K562 (cell line): Measurements from ENCODE around the gene PTGES3L. TPM values are rescaled to one million over a fixed set of nuclear protein-coding genes. Genes with fewer than 3 reads are reported as not detected.

Source experiments
- ATAC-seq: fragments of 200-7000 bp; cut with Tn5 transposase; 3 replicates; pipeline ENCODE4 v1.9.1; 2020; ENCODE audit warnings: moderate library complexity
- BruUV-seq: library from RNA; stranded (reverse); fragments of 400-500 nt; replicated peaks from 2 replicates; lab custom pipeline; 2021; lab: Mats Ljungman, UMichigan
- CTCF ChIA-PET: fragments of 300-600 bp; formaldehyde crosslinking; extraction: SDS; loops from one replicate; lab custom pipeline; 2021; ENCODE audit warnings: low intra/inter-chr PET ratio; lab: Yijun Ruan, JAX
- POLR2A ChIA-PET: fragments of 300-600, 350-650 bp; sonication (Branson Sonifier 250); formaldehyde crosslinking; extraction: SDS; loops from one replicate; lab custom pipeline; 2021; ENCODE audit warnings: antibody characterized with exemption, inconsistent platforms; lab: Yijun Ruan, JAX
- DNase-seq, 4 experiments: peaks; one replicate each; pipeline versions ENCODE4 v3.0.0 to v3.0.0-alpha.2; 2011 to 2018; ENCODE audit warnings: low spot score in 3 of 4, mixed read lengths in 3 of 4; ENCODE audit errors: extremely low read depth in 1 of 4
- FAIRE-seq: peaks from 2 replicates; lab custom pipeline; 2011; peaks lifted over from hg19 to GRCh38; lab: Jason Lieb, UNC
- H2AFZ ChIP-seq: 2 replicates; pipeline ENCODE4 v1.6.0; 2011; ENCODE audit warnings: low read depth, low read length, control low read depth, inconsistent platforms
- H3K27ac ChIP-seq: fragments of 200-600 bp; 3 replicates; pipeline ENCODE4 v1.8.0; 2011; ENCODE audit warnings: low read depth, mild to moderate bottlenecking, control low read depth, inconsistent platforms, low read length, moderate library complexity, mixed read lengths; ENCODE audit errors: extremely low read depth
- H3K27me3 ChIP-seq, 2 experiments: fragments of 300-600 bp in 1 of 2; 2 replicates in 1 of 2; 3 replicates in 1 of 2; pipeline versions ENCODE4 v1.6.0 to v1.8.0; 2011; ENCODE audit warnings: inconsistent platforms in 2 of 2, low read length in 2 of 2, mild to moderate bottlenecking in 1 of 2, mixed read lengths in 1 of 2, moderate library complexity in 1 of 2; ENCODE audit not compliant: control insufficient read depth in 2 of 2, insufficient read depth in 2 of 2
- H3K36me3 ChIP-seq: fragments of 300-600 bp; 3 replicates; pipeline ENCODE4 v1.8.0; 2011; ENCODE audit warnings: mild to moderate bottlenecking, low read length, inconsistent platforms; ENCODE audit not compliant: control insufficient read depth, insufficient read depth
- H3K4me1 ChIP-seq, 2 experiments: fragments of 200-600 bp in 1 of 2; replicated peaks in 1 of 2; 2 replicates in 1 of 2; 3 replicates in 1 of 2; pipeline versions ENCODE4 v1.5.1 to v1.8.0; 2011; ENCODE audit warnings: inconsistent platforms in 2 of 2, low read length in 2 of 2, mild to moderate bottlenecking in 1 of 2, mixed read lengths in 1 of 2, moderate library complexity in 1 of 2; ENCODE audit not compliant: control insufficient read depth in 2 of 2, insufficient read depth in 2 of 2
- H3K4me2 ChIP-seq: 2 replicates; pipeline ENCODE4 v1.6.1; 2011; ENCODE audit warnings: low read length, control low read depth, inconsistent platforms, mixed read lengths; ENCODE audit not compliant: insufficient read depth
- H3K4me3 ChIP-seq: fragments of 200-600 bp; sonication (generic), shearing (Covaris generic); 2 replicates; pipeline ENCODE4 v1.5.1; 2016; ENCODE audit warnings: control low read depth, inconsistent platforms
- H3K79me2 ChIP-seq: fragments of 200-600 bp; 3 replicates; pipeline ENCODE4 v1.8.0; 2011; ENCODE audit warnings: low read length, inconsistent platforms; ENCODE audit not compliant: control insufficient read depth, insufficient read depth
- H3K9ac ChIP-seq, 2 experiments: 2 replicates each; pipeline versions ENCODE4 v1.6.0 to v1.6.1; 2011; ENCODE audit warnings: low read depth in 2 of 2, low read length in 2 of 2, control low read depth in 1 of 2, inconsistent platforms in 1 of 2, mild to moderate bottlenecking in 1 of 2, mixed read lengths in 1 of 2; ENCODE audit not compliant: insufficient read depth in 1 of 2
- H3K9me1 ChIP-seq: one replicate; pipeline ENCODE4 v1.6.0; 2011; ENCODE audit warnings: inconsistent platforms, mild to moderate bottlenecking, low read length, moderate library complexity; ENCODE audit not compliant: control insufficient read depth, insufficient read depth
- H3K9me3 ChIP-seq: replicated peaks from 2 replicates; pipeline ENCODE4 v1.5.1; 2011; ENCODE audit warnings: low read depth, low read length, inconsistent platforms; ENCODE audit not compliant: control insufficient read depth, insufficient read depth
- H4K20me1 ChIP-seq: replicated peaks from 2 replicates; pipeline ENCODE4 v1.6.1; 2011; ENCODE audit warnings: low read length, inconsistent platforms, mixed read lengths; ENCODE audit not compliant: control insufficient read depth, insufficient read depth
- CREB3 ChIP-seq: fragments of 450-650 bp; conservative IDR thresholded peaks from 2 replicates; pipeline ENCODE4 v1.6.1; 2016; ENCODE audit warnings: missing genetic modification characterization, low read depth, mild to moderate bottlenecking, missing compliant biosample characterization, moderate library complexity
- JUND ChIP-seq, 2 experiments: IDR thresholded peaks; 2 replicates in 1 of 2; 3 replicates in 1 of 2; pipeline ENCODE4 v1.6.1; 2011; ENCODE audit warnings: borderline replicate concordance in 2 of 2, low read depth in 2 of 2, low read length in 2 of 2, improper control_type of control experiment in 1 of 2, missing biosample characterization in 1 of 2, missing genetic modification characterization in 1 of 2, missing genetic modification reagents in 1 of 2
- MYNN ChIP-seq, 2 experiments: sonication (generic); formaldehyde crosslinking in 1 of 2; IDR thresholded peaks; 2 replicates each; pipeline versions ENCODE4 v1.5.0 to v1.6.1; 2016 to 2020; ENCODE audit warnings: antibody characterized with exemption in 1 of 2, missing genetic modification reagents in 1 of 2
- NKRF ChIP-seq: fragments of 450-650 bp; IDR thresholded peaks from 2 replicates; pipeline ENCODE4 v1.6.1; 2016; ENCODE audit warnings: borderline replicate concordance
- PKNOX1 ChIP-seq: fragments of 450-650 bp; IDR thresholded peaks from 2 replicates; pipeline ENCODE4 v1.6.1; 2016
- WGBS: fragments of 100-300 bp; shearing (Covaris generic); methylation state at CpG from one replicate; pipeline ENCODE4 v1.1.6; 2016; ENCODE audit warnings: low coverage, mixed read lengths; ENCODE audit not compliant: insufficient coverage; ENCODE audit errors: missing lambda C conversion rate; 5-methylcytosine and 5-hydroxymethylcytosine counted together
- in situ Hi-C: fragments of 300-500 bp; cut with MboI; formaldehyde crosslinking; loops from 4 replicates; pipeline ENCODE4 v1.15.0; 2018; ENCODE audit warnings: inconsistent platforms, mixed read lengths
- intact Hi-C: fragments of 100-400 bp; cut with micrococcal nuclease; formaldehyde crosslinking; loops from 2 replicates; pipeline ENCODE4 v1.14.2; 2022
- polyA plus RNA-seq, 8 experiments: library from polyadenylated mRNA; depleted of rRNA in 4 of 8; stranded (reverse) in 5 of 8; unstranded in 3 of 8; fragments of >200 nt; fragmentation: Nextera tagmentation in 2 of 8; fragmentation: Illumina TruSeq in 1 of 8; extraction: Ambion mirVana in 2 of 8; extraction: Trizol in 1 of 8; gene quantifications; 2 replicates each; pipeline versions ENCODE4 v1.2.1 to v1.2.3, GENCODE V29; 2011 to 2014; ENCODE audit warnings: inconsistent platforms in 1 of 8, missing spikeins in 1 of 8
- total RNA-seq, 7 experiments: library from RNA; depleted of rRNA in 6 of 7; stranded (reverse); fragments of >200 nt in 6 of 7; fragmentation: Illumina TruSeq in 2 of 7; extraction: Trizol in 2 of 7; gene quantifications; 2 replicates each; pipeline versions ENCODE4 v1.2.1 to v1.2.3, GENCODE V29; 2011 to 2021; ENCODE audit warnings: low replicate concordance in 1 of 7

The PTGES3L gene
- total and polyA plus RNA-seq, 9 of the 15 experiments (the other 6 are each of a cell fraction or from before 2014, with no cell fraction given) = 6.0 to 16.0 (median 9.6) TPM

- 48% methylated on average over 14 of the region's 16 CpGs for WGBS
- H3K9me3 ChIP-seq = no peaks in the 10 kb centered on the region
- POLR2A ChIA-PET = interaction anchor here (1.0 kb wide), 1 partner anchor 63 kb away, joined by 3 read pairs; no protein-coding TSS in a partner anchor
- H3K36me3 ChIP-seq = no peaks in the 10 kb centered on the region
- no peaks in the 10 kb centered on the region for H4K20me1 ChIP-seq
- H3K4me1 ChIP-seq = peaks cover 5 to 56% of the 10 kb centered on the region in 2 experiments
- ATAC-seq = no peak
- DNase-seq = peak in 1 of 4 experiments; percentile 43
- intact Hi-C loops = loop anchor here (2.0 kb wide), 1 partner anchor 99 kb away; the partner anchor contains the start of gene BRCA1
- H3K4me3 ChIP-seq = no peak overlapping the region
- in situ Hi-C loops = no loop called here
- peak overlapping the region in 1 of 2 experiments; percentile 40; a peak in 1 of 4 replicates for H3K9ac ChIP-seq
- H3K27me3 ChIP-seq = no peaks in the 10 kb centered on the region
- H3K27ac ChIP-seq = no peak overlapping the region
- TF ChIP-seq NKRF (no peak), PKNOX1 (no peak), CREB3 (tag) (no peak), JUND (IDR thresholded peaks at IDR 0.05; ENCODE audit: borderline replicate concordance, low read depth, low read length) (0 out of 2 replicates have a peak, but pooled peaks have one; percentile 12), JUND (tag; IDR thresholded peaks at IDR 0.05; ENCODE audit: borderline replicate concordance, low read depth, low read length) (no peak), MYNN (IDR thresholded peaks at IDR 0.05) (0 out of 2 replicates have a peak, but pooled peaks have one; percentile 59), MYNN (CRISPR knock-in tag; IDR thresholded peaks at IDR 0.05) (no peak)
- no peak for FAIRE-seq
- no peak overlapping the region for H3K4me2 ChIP-seq
- H2AFZ ChIP-seq = no peak overlapping the region
- no peaks in the 10 kb centered on the region for H3K9me1 ChIP-seq
- peaks cover 12% of the 10 kb centered on the region; the same call in 2 of the 3 replicates for H3K79me2 ChIP-seq
- BruUV-seq = no TSS peak
- CTCF ChIA-PET = no interaction called here
Observed at GRCh38 chr17:43025766-43026537, 46.1 kb upstream of the PTGES3L start.
